HepG2 (cell line): ENCODE data around the gene TCF7L2. TPM values are rescaled to one million over a fixed set of nuclear protein-coding genes. Genes with fewer than 3 reads are reported as not detected.

Experiments
- ARID4A ChIP-seq: sonication (generic); formaldehyde crosslinking; IDR thresholded peaks from 2 replicates; pipeline ENCODE4 v1.5.0; 2020; ENCODE audit warnings: mild to moderate bottlenecking, missing genetic modification reagents, borderline replicate concordance
- CAMTA2 ChIP-seq: sonication (generic); formaldehyde crosslinking; IDR thresholded peaks from 2 replicates; pipeline ENCODE4 v1.4.0; 2020; ENCODE audit warnings: mild to moderate bottlenecking, missing genetic modification reagents, borderline replicate concordance
- DZIP1 ChIP-seq: sonication (generic); formaldehyde crosslinking; IDR thresholded peaks from 2 replicates; pipeline ENCODE4 v1.5.0; 2020; ENCODE audit warnings: mild to moderate bottlenecking, missing genetic modification reagents
- GTF2F1 ChIP-seq: fragments of 150-350 bp; IDR thresholded peaks from 2 replicates; pipeline ENCODE4 v1.6.1; 2014; ENCODE audit warnings: low read length
- HES4 ChIP-seq: sonication (generic); formaldehyde crosslinking; IDR thresholded peaks from 2 replicates; pipeline ENCODE4 v1.9.0; 2021; ENCODE audit warnings: mild to moderate bottlenecking, missing genetic modification reagents, borderline replicate concordance
- JUNB ChIP-seq: sonication (generic); formaldehyde crosslinking; IDR thresholded peaks from 2 replicates; pipeline ENCODE4 v1.8.0; 2022; ENCODE audit warnings: missing genetic modification reagents, mild to moderate bottlenecking, borderline replicate concordance
- NAIF1 ChIP-seq: sonication (generic); formaldehyde crosslinking; IDR thresholded peaks from 2 replicates; pipeline ENCODE4 v1.5.0; 2020; ENCODE audit warnings: mild to moderate bottlenecking, missing genetic modification reagents, borderline replicate concordance
- NFE2L2 ChIP-seq: fragments of 150-350 bp; IDR thresholded peaks from 2 replicates; pipeline ENCODE4 v1.6.1; 2014; ENCODE audit warnings: low read length
- NFRKB ChIP-seq: fragments of 450-650 bp; IDR thresholded peaks from 2 replicates; pipeline ENCODE4 v1.6.1; 2017
- PAWR ChIP-seq: sonication (generic); formaldehyde crosslinking; IDR thresholded peaks from 2 replicates; pipeline ENCODE4 v1.4.0; 2020; ENCODE audit warnings: missing genetic modification reagents, mild to moderate bottlenecking, borderline replicate concordance
- TFAP4 ChIP-seq: sonication (generic); IDR thresholded peaks from 2 replicates; pipeline ENCODE4 v1.6.1; 2016; ENCODE audit warnings: low read depth, borderline replicate concordance
- ZBTB25 ChIP-seq: IDR thresholded peaks from 2 replicates; pipeline ENCODE4 v1.6.1; 2018; ENCODE audit warnings: missing genetic modification reagents
- ZBTB46 ChIP-seq: sonication (generic); formaldehyde crosslinking; IDR thresholded peaks from 2 replicates; pipeline ENCODE4 v1.4.0; 2020; ENCODE audit warnings: mild to moderate bottlenecking, missing genetic modification reagents, borderline replicate concordance
- ZFP82 ChIP-seq: sonication (generic); formaldehyde crosslinking; IDR thresholded peaks from 2 replicates; pipeline ENCODE4 v1.5.1; 2020; ENCODE audit warnings: mild to moderate bottlenecking, missing genetic modification reagents, borderline replicate concordance
- ZNF232 ChIP-seq: sonication (generic); formaldehyde crosslinking; IDR thresholded peaks from 2 replicates; pipeline ENCODE4 v1.4.0; 2020; ENCODE audit warnings: missing genetic modification reagents, borderline replicate concordance
- ZSCAN31 ChIP-seq: sonication (generic); formaldehyde crosslinking; IDR thresholded peaks from 2 replicates; pipeline ENCODE4 v1.5.0; 2020; ENCODE audit warnings: low read depth, mild to moderate bottlenecking, missing genetic modification reagents
- polyA plus RNA-seq, 8 experiments: library from polyadenylated mRNA; depleted of rRNA in 3 of 8; stranded (reverse) in 7 of 8; unstranded in 1 of 8; fragments of >200 nt; fragmentation: Illumina TruSeq in 4 of 8; extraction: Trizol in 4 of 8; gene quantifications; 2 replicates each; pipeline versions ENCODE4 v1.2.1 to v1.2.3, GENCODE V29; 2011 to 2016; ENCODE audit warnings: low read depth in 4 of 8, missing spikeins in 1 of 8, mixed read lengths in 1 of 8; ENCODE audit not compliant: insufficient read depth in 1 of 8
- total RNA-seq, 5 experiments: library from RNA; depleted of rRNA; stranded (reverse); fragments of >200 nt; fragmentation: Illumina TruSeq; extraction: Trizol; gene quantifications; 2 replicates each; pipeline ENCODE4 v1.2.3, GENCODE V29; 2016; ENCODE audit warnings: low read depth in 1 of 5

The TCF7L2 gene
- total and polyA plus RNA-seq, 2 of the 13 experiments (the other 11 are each of a cell fraction or from before 2014, with no cell fraction given): 3.9 to 13.7 TPM

- TF ChIP-seq DZIP1 (CRISPR knock-in tag) (no peak), TFAP4 (peak; percentile 95), PAWR (CRISPR knock-in tag) (no peak), CAMTA2 (CRISPR knock-in tag) (no peak), NAIF1 (no peak), NFRKB (no peak), ZBTB46 (CRISPR knock-in tag) (no peak), GTF2F1 (no peak), ZFP82 (CRISPR knock-in tag) (no peak), ZSCAN31 (no peak), JUNB (CRISPR knock-in tag) (peak; percentile 23; the same call in 1 of the 2 replicates), ZNF232 (CRISPR knock-in tag) (peak; percentile 51; the same call in 1 of the 2 replicates), NFE2L2 (no peak), ZBTB25 (0 out of 2 replicates have a peak, but pooled peaks have one; percentile 59), HES4 (no peak), ARID4A (CRISPR knock-in tag) (peak; percentile 76; the same call in 1 of the 2 replicates)
Measured at GRCh38 chr10:113019692-113020474, 69.8 kb downstream of the TCF7L2 start (continued).
